Ishikawa (cell line): ENCODE results near the gene ATF1.

ENCODE experiments used
- CEBPB ChIP-seq: IDR thresholded peaks from 2 replicates; pipeline ENCODE4 v1.6.1; 2012
- CREB1 ChIP-seq: IDR thresholded peaks from 2 replicates; pipeline ENCODE4 v1.6.1; 2012; ENCODE audit warnings: low read depth
- EP300 ChIP-seq: IDR thresholded peaks from 2 replicates; pipeline ENCODE4 v1.6.1; 2012; ENCODE audit warnings: borderline replicate concordance
- MAX ChIP-seq: IDR thresholded peaks from 2 replicates; pipeline ENCODE4 v1.6.1; 2012
- NFIC ChIP-seq: IDR thresholded peaks from 2 replicates; pipeline ENCODE4 v1.6.1; 2012
- TAF1 ChIP-seq: IDR thresholded peaks from 2 replicates; pipeline ENCODE4 v1.6.1; 2012; ENCODE audit warnings: low read depth, mild to moderate bottlenecking
- TEAD4 ChIP-seq: IDR thresholded peaks from 2 replicates; pipeline ENCODE4 v1.6.1; 2012
- USF1 ChIP-seq: IDR thresholded peaks from 2 replicates; pipeline ENCODE4 v1.6.1; 2012
- YY1 ChIP-seq: IDR thresholded peaks from 2 replicates; pipeline ENCODE4 v1.6.1; 2012; ENCODE audit warnings: low read depth

GRCh38 chr12:50745861-50746260, 18.0 kb upstream of the ATF1 start:
- TF ChIP-seq USF1 (no peak), CREB1 (no peak), TEAD4 (no peak), MAX (no peak), NFIC (no peak), CEBPB (no peak), YY1 (no peak), EP300 (no peak), TAF1 (no peak)
